Femur (tissue), 1 donor: ENCODE measurements around the gene SLC39A5.

ENCODE experiments used
- DNase-seq: peaks from one replicate; pipeline ENCODE4 v3.0.0-alpha.2; 2017

Gene SLC39A5

DNA sequence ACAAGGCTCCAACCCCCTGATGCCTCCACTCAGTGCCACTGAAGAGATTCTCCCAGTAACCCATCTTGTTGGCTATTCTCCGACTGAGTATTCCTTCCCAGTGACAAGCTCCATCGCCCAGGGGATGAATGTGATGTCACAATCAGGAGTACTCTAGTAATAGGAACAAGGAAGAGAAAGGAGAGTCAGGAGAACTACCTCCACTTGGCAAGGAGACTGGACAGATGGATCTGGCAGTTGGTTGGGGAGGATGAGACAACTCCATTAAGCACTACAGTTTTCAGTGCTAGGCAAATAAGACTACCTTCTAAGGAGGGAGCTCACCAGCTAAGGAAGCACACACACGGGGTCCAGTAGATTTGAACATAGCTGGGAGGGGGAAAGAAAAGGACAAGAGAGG is 13.4 kb upstream of the SLC39A5 start:
- DNase-seq = no peak

GRCh38 chr12:56219840-56220239 is 10.0 kb upstream of the SLC39A5 start:
- no peak for DNase-seq

DNA sequence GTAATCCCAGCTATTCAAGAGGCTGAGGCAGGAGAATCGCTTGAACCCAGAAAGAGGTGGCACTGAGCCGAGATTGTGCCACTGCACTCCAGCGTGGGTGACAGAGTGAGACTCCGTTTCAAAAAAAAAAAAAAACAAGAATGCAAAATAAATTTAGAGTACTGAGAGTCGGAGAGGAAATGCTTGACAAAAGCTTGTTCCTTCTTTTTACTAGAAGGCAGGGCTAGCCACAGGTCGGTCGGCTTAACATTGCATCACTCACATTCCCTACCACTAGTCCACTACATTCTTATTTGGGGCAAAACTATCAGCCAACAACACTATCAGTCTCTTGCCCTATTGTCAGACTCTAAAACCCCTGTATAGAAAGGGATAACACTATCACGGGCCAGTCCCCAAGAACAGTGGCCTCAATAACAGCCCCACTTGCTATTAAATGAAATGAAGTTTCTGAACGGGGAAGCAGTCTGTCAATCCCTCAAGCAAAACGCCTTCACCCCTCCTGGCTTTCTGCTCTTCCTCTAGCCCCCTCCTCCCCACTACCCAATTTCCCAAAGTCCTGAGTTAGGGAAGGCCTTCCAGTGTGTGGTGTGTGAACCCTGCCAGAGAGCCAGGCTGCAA is 9.1 kb upstream of the SLC39A5 start:
- DNase-seq = no peak

GRCh38 chr12:56221232-56221756 is 8.6 kb upstream of the SLC39A5 start:
- peak; percentile 86 for DNase-seq

GRCh38 chr12:56221757-56222530 is 7.9 kb upstream of the SLC39A5 start, which contains the start of gene RNF41:
RNF41 (minus strand) TSS chr12:56221922; CDS start chr12:56214047, 7,875 bp downstream.
- DNase-seq = peak; percentile 99

- DNase-seq = no peak
Measured at GRCh38 chr12:56222531-56222895, 7.3 kb upstream of the SLC39A5 start.

- DNase-seq = no peak
Measured at GRCh38 chr12:56223571-56224101, 6.2 kb upstream of the SLC39A5 start.

GRCh38 chr12:56224102-56224701 is 5.6 kb upstream of the SLC39A5 start, which contains the start of gene NABP2:
NABP2 (plus strand) TSS chr12:56224342; CDS start chr12:56224857, 515 bp downstream.
- peak; percentile 99 for DNase-seq

- no peak for DNase-seq
Measured at GRCh38 chr12:56224954-56225353, 4.9 kb upstream of the SLC39A5 start.

GRCh38 chr12:56229082-56229481 is 769 bp upstream of the SLC39A5 start:
- DNase-seq = no peak

DNA sequence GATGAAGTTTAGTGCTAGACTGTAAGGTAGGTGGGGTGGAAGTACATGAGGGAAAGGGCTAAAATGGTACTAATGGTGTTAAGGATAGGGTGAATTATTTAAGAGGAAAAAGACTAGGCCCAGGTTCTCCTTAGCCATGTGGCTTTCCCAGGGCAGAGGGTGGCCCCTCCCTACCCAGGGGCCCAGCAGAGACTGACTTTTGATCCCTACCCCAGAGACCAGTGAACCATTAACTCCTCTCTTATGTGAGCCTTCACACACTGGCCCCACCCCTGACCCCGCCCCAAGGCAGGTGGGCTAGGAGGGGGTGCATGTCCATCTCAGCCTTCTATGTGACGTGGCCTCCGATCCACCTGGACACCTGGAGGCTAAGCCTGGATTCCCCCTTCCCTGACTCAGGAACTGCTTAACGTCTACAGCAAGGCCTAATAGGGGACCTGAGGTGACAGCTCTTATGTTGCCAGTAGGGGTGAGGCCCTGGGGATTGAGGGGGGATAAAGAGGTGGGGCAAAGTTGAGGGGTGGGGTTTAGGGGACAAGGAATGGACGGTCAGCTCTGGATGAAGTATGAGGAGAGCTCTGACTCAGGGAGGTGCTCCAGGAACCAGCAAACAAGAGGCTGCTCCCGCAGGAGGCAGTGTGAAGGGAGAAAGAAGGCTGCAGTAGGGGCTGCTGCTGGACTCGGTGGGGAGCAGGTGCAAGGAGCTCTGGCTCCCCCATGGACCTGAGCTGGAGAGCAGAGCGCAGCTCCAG is 757 bp downstream of the SLC39A5 start:
- no peak for DNase-seq

DNA sequence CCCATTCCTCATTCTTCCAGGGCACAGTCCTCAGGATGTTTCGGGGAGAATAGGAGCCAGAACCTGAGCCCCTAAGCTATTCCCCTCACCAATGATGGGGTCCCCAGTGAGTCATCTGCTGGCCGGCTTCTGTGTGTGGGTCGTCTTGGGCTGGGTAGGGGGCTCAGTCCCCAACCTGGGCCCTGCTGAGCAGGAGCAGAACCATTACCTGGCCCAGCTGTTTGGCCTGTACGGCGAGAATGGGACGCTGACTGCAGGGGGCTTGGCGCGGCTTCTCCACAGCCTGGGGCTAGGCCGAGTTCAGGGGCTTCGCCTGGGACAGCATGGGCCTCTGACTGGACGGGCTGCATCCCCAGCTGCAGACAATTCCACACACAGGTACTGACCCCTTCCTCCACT is 1.3 kb downstream of the SLC39A5 start:
- DNase-seq = no peak

GRCh38 chr12:56234746-56235436 is 5.0 kb downstream of the SLC39A5 start:
- no peak for DNase-seq

GRCh38 chr12:56236091-56236490 is 6.2 kb downstream of the SLC39A5 start:
- no peak for DNase-seq

DNA sequence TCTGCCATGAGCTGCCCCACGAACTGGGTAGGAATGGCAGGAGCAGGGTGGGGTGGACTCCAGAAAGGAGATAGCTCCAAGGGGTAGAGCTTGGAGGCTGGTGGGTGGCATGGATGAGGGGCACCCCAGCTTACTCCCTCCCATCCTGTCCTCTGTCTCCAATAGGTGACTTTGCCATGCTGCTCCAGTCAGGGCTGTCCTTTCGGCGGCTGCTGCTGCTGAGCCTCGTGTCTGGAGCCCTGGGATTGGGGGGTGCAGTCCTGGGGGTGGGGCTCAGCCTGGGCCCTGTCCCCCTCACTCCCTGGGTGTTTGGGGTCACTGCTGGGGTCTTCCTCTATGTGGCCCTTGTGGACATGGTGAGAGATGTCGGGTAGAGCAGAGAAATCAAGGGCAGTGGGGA is 7.1 kb downstream of the SLC39A5 start:
- no peak for DNase-seq

GRCh38 chr12:56237552-56237951 is 7.7 kb downstream of the SLC39A5 start:
- no peak for DNase-seq

GRCh38 chr12:56241424-56242303 is 11.8 kb downstream of the SLC39A5 start:
- DNase-seq = no peak

- DNase-seq = no peak
Measured at GRCh38 chr12:56242986-56243385, 13.1 kb downstream of the SLC39A5 start.

DNA sequence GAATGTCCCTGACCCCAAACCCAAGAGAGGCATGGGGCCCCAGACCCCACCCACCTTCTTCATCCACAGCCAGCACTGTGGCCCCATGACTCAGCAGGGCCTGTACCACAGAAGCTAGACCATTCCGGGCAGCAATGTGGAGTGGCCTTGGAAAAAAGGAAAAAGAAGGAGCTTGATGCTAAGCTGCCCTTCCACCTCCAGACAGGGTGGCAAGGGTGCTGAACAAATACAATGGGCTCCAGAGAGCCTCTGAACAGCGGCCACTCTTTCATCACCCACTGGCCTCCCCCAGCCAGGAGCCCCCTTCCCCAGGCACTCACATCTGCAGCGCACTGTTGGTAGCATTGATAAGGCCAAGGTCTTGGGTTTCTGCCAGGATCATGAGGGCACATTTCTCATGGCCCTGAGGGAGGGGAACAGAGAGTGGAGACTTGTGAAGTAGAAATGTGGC is 13.9 kb downstream of the SLC39A5 start:
- DNase-seq = no peak

GRCh38 chr12:56244494-56244893 is 14.6 kb downstream of the SLC39A5 start:
- no peak for DNase-seq

GRCh38 chr12:56247923-56248322 is 18.1 kb downstream of the SLC39A5 start:
- DNase-seq = no peak
